A549 (cell line): ENCODE results near the gene CARD11. TPM values are rescaled to one million over a fixed set of nuclear protein-coding genes. Genes with fewer than 3 reads are reported as not detected.

Source experiments
- ATAC-seq, 2 experiments: fragments of 200-7000 bp in 1 of 2; fragments of >200 bp in 1 of 2; cut with Nextera tagmentation in 1 of 2; cut with Tn5 transposase in 1 of 2; 3 replicates each; pipeline versions ENCODE4 v1.8.0 to v1.9.1; 2018 to 2020; ENCODE audit warnings: mild to moderate bottlenecking in 1 of 2, moderate library complexity in 1 of 2
- CTCF ChIA-PET: fragments of 300-600 bp; sonication (Branson Sonifier 250); formaldehyde crosslinking; extraction: SDS; loops from one replicate; lab custom pipeline; 2021; ENCODE audit warnings: antibody characterized with exemption, inconsistent platforms; lab: Yijun Ruan, JAX
- POLR2A ChIA-PET: fragments of 350-600 bp; formaldehyde crosslinking; extraction: SDS; loops from one replicate; lab custom pipeline; 2021; ENCODE audit warnings: antibody characterized with exemption, inconsistent platforms; lab: Yijun Ruan, JAX
- DNase-seq, 2 experiments: peaks; one replicate each; pipeline versions ENCODE4 v3.0.0 to v3.0.0-alpha.2; 2011 to 2016; ENCODE audit warnings: low read depth in 1 of 2, low spot score in 1 of 2
- FAIRE-seq: peaks from 2 replicates; lab custom pipeline; 2011; peaks lifted over from hg19 to GRCh38; lab: Jason Lieb, UNC
- H3K27ac ChIP-seq, 2 experiments: fragments of >200 bp; sonication (Bioruptor Twin); formaldehyde crosslinking; 3 replicates each; pipeline ENCODE4 v1.5.1; 2016 to 2017
- H3K4me1 ChIP-seq: fragments of >200 bp; sonication (Bioruptor Twin); formaldehyde crosslinking; 3 replicates; pipeline ENCODE4 v1.6.1; 2016
- H3K4me2 ChIP-seq: fragments of >200 bp; sonication (Bioruptor Twin); formaldehyde crosslinking; 3 replicates; pipeline ENCODE4 v1.6.1; 2016
- H3K4me3 ChIP-seq: fragments of >200 bp; sonication (Bioruptor Twin); formaldehyde crosslinking; 3 replicates; pipeline ENCODE4 v1.5.1; 2016
- H3K9me3 ChIP-seq: fragments of >200 bp; sonication (Bioruptor Twin); formaldehyde crosslinking; 3 replicates; pipeline ENCODE4 v1.6.1; 2016
- BHLHE40 ChIP-seq: IDR thresholded peaks from 2 replicates; pipeline ENCODE4 v1.6.1; 2012; ENCODE audit warnings: low read depth, low read length, inconsistent platforms
- CBX2 ChIP-seq: fragments of 200-600 bp; sonication (generic); IDR thresholded peaks from 2 replicates; pipeline ENCODE4 v1.6.1; 2016; ENCODE audit warnings: low read depth, mild to moderate bottlenecking, borderline replicate concordance
- CEBPB ChIP-seq, 2 experiments: fragments of >200 bp in 1 of 2; sonication (Bioruptor Twin) in 1 of 2; formaldehyde crosslinking in 1 of 2; IDR thresholded peaks; 2 replicates each; pipeline ENCODE4 v1.6.1; 2012 to 2016
- EHMT2 ChIP-seq: fragments of 200-600 bp; sonication (generic); IDR thresholded peaks from 2 replicates; pipeline ENCODE4 v1.6.1; 2016; ENCODE audit warnings: antibody characterized with exemption, low read depth, mild to moderate bottlenecking, moderate library complexity
- FOSL2 ChIP-seq, 2 experiments: fragments of 450-650 bp in 1 of 2; fragments of >200 bp in 1 of 2; sonication (Bioruptor Twin) in 1 of 2; formaldehyde crosslinking; IDR thresholded peaks; 2 replicates each; pipeline versions ENCODE4 v1.5.0 to v1.6.1; 2016 to 2020; ENCODE audit warnings: mild to moderate bottlenecking in 1 of 2, moderate library complexity in 1 of 2
- GATA3 ChIP-seq: IDR thresholded peaks from 2 replicates; pipeline ENCODE4 v1.6.1; 2012; ENCODE audit warnings: borderline replicate concordance
- HDAC2 ChIP-seq: fragments of 200-600 bp; sonication (generic); IDR thresholded peaks from 2 replicates; pipeline ENCODE4 v1.6.1; 2016
- HES2 ChIP-seq: fragments of >200 bp; sonication (Bioruptor Twin); formaldehyde crosslinking; IDR thresholded peaks from 2 replicates; pipeline ENCODE4 v1.6.1; 2016
- HMGXB4 ChIP-seq: fragments of 250-450 bp; sonication (Bioruptor Pico); IDR thresholded peaks from 2 replicates; pipeline ENCODE4 v1.5.0; 2021; ENCODE audit warnings: mild to moderate bottlenecking, moderate library complexity, borderline replicate concordance
- JUN ChIP-seq, 2 experiments: fragments of >200 bp; sonication (Bioruptor Twin); formaldehyde crosslinking; IDR thresholded peaks; 2 replicates in 1 of 2; 3 replicates in 1 of 2; pipeline ENCODE4 v1.6.1; 2016 to 2017
- KDM1A ChIP-seq: fragments of 200-600 bp; sonication (generic); IDR thresholded peaks from 2 replicates; pipeline ENCODE4 v1.6.1; 2016; ENCODE audit warnings: low read depth, mild to moderate bottlenecking
- NFE2L2 ChIP-seq: fragments of 150-350 bp; conservative IDR thresholded peaks from 2 replicates; pipeline ENCODE4 v1.6.1; 2014; ENCODE audit warnings: low read length
- PHF8 ChIP-seq: fragments of 200-600 bp; sonication (generic); IDR thresholded peaks from 2 replicates; pipeline ENCODE4 v1.6.1; 2016; ENCODE audit warnings: low read depth, mild to moderate bottlenecking, antibody characterized with exemption, moderate library complexity, borderline replicate concordance
- POLR2A ChIP-seq: IDR thresholded peaks from 2 replicates; pipeline ENCODE4 v1.6.1; 2012; ENCODE audit warnings: mild to moderate bottlenecking, low read length
- RCOR1 ChIP-seq: fragments of 150-350 bp; IDR thresholded peaks from 2 replicates; pipeline ENCODE4 v1.6.1; 2014; ENCODE audit warnings: antibody characterized with exemption, low read length, low read depth
- RNF2 ChIP-seq: fragments of 200-600 bp; sonication (generic); IDR thresholded peaks from 2 replicates; pipeline ENCODE4 v1.6.1; 2016; ENCODE audit warnings: low read depth, mild to moderate bottlenecking, antibody characterized with exemption, moderate library complexity, borderline replicate concordance
- ZSCAN20 ChIP-seq: fragments of 250-450 bp; sonication (Bioruptor Pico); IDR thresholded peaks from 2 replicates; pipeline ENCODE4 v1.8.0; 2022; ENCODE audit warnings: mild to moderate bottlenecking, moderate library complexity
- WGBS: methylation state at CpG from one replicate; pipeline ENCODE4 v1.1.6; 2017; ENCODE audit errors: missing lambda C conversion rate; 5-methylcytosine and 5-hydroxymethylcytosine counted together
- polyA plus RNA-seq, 4 experiments: library from polyadenylated mRNA; depleted of rRNA in 3 of 4; stranded (reverse); fragments of >200 nt; fragmentation: RNase III in 1 of 4; extraction: RNeasy Plus Mini Kit Qiagen cat#74134 plus additional on column Dnase treatment in 1 of 4; gene quantifications; 2 replicates in 3 of 4; 3 replicates in 1 of 4; pipeline ENCODE4 v1.2.3, GENCODE V29; 2011 to 2017
- TF ChIP-seq, protein P1 (sequence below): fragments of 450-650 bp; IDR thresholded peaks from 2 replicates; pipeline ENCODE4 v1.6.1; 2014; ENCODE audit warnings: antibody characterized with exemption
- TF ChIP-seq, protein P2 (sequence below): fragments of >200 bp; sonication (Bioruptor Twin); formaldehyde crosslinking; IDR thresholded peaks from 3 replicates; pipeline ENCODE4 v1.5.1; 2016
- TF ChIP-seq, protein P3 (sequence below): IDR thresholded peaks from 2 replicates; pipeline ENCODE4 v1.6.1; 2012

Gene CARD11
- polyA plus RNA-seq, 2 of the 4 experiments (the other 2 are of a cell fraction): 0.48 to 1.1 TPM

GRCh38 chr7:2950578-2950977 lies 93.1 kb downstream of the CARD11 start:
- Histone ChIP-seq H3K27ac (no peak overlapping the region), H3K4me1 (no peaks in the 10 kb centered on the region), H3K4me2 (no peak overlapping the region), H3K9me3 (0 out of 3 replicates have a peak, but pooled peaks cover 2% of the 10 kb centered on the region), H3K4me3 (no peak overlapping the region)
- FAIRE-seq (no peak), DNase-seq (no peak), ATAC-seq (no peak)
- ChIA-PET POLR2A (no interaction called here), CTCF (no interaction called here)
- TF ChIP-seq POLR2A: no peak
- no peak for TF ChIP-seq EHMT2
- TF ChIP-seq HMGXB4 (CRISPR knock-in tag): no peak
- TF ChIP-seq KDM1A: no peak
- no peak for TF ChIP-seq PHF8
- TF ChIP-seq RCOR1: no peak
- TF ChIP-seq, protein P1, sequence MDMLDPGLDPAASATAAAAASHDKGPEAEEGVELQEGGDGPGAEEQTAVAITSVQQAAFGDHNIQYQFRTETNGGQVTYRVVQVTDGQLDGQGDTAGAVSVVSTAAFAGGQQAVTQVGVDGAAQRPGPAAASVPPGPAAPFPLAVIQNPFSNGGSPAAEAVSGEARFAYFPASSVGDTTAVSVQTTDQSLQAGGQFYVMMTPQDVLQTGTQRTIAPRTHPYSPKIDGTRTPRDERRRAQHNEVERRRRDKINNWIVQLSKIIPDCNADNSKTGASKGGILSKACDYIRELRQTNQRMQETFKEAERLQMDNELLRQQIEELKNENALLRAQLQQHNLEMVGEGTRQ: no peak
- no peak for TF ChIP-seq ZSCAN20 (CRISPR knock-in tag)
- no peak for TF ChIP-seq FOSL2 (IDR thresholded peaks at IDR 0.05)
- TF ChIP-seq FOSL2 (CRISPR knock-in tag; IDR thresholded peaks at IDR 0.05): no peak
- no peak for TF ChIP-seq HDAC2
- TF ChIP-seq, protein P2, sequence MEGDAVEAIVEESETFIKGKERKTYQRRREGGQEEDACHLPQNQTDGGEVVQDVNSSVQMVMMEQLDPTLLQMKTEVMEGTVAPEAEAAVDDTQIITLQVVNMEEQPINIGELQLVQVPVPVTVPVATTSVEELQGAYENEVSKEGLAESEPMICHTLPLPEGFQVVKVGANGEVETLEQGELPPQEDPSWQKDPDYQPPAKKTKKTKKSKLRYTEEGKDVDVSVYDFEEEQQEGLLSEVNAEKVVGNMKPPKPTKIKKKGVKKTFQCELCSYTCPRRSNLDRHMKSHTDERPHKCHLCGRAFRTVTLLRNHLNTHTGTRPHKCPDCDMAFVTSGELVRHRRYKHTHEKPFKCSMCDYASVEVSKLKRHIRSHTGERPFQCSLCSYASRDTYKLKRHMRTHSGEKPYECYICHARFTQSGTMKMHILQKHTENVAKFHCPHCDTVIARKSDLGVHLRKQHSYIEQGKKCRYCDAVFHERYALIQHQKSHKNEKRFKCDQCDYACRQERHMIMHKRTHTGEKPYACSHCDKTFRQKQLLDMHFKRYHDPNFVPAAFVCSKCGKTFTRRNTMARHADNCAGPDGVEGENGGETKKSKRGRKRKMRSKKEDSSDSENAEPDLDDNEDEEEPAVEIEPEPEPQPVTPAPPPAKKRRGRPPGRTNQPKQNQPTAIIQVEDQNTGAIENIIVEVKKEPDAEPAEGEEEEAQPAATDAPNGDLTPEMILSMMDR: no peak
- TF ChIP-seq NFE2L2: no peak
- TF ChIP-seq, protein P3, sequence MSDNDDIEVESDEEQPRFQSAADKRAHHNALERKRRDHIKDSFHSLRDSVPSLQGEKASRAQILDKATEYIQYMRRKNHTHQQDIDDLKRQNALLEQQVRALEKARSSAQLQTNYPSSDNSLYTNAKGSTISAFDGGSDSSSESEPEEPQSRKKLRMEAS: no peak
- TF ChIP-seq RNF2: no peak
- no peak for TF ChIP-seq HES2
- no peak for TF ChIP-seq GATA3
- TF ChIP-seq CEBPB (IDR thresholded peaks at IDR 0.05): no peak
- no peak for TF ChIP-seq CBX2

DNA sequence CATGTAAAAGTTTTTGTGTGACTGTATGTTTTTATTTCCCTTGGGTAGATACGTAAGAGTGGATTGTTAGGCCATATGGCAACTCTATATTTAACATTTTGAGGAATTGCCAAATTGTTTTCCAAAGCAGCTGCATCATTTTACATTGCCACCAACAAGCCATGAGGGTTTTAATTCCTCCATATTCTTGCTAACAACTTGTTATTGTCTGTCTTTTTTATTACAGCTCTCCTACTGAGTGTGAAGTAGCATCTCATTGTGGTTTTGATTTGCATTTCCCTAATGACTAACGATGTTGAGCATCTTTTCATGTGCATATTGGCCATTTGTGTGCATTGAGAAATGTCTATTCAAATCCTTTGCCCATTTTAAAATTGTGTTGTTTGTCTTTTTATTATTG lies 94.9 kb downstream of the CARD11 start:
- ATAC-seq (no peak), DNase-seq (no peak), FAIRE-seq (no peak)
- 45% methylated on average over 2 of the region's 2 CpGs for WGBS
- no peak overlapping the region for H3K4me3 ChIP-seq
- no peaks in the 10 kb centered on the region for H3K4me1 ChIP-seq
- CTCF ChIA-PET: no interaction called here
- H3K27ac ChIP-seq: no peak overlapping the region
- H3K9me3 ChIP-seq: 0 out of 3 replicates have a peak, but pooled peaks cover 2% of the 10 kb centered on the region
- no peak for TF ChIP-seq CBX2
- TF ChIP-seq BHLHE40: no peak
- no peak for TF ChIP-seq FOSL2 (IDR thresholded peaks at IDR 0.05)
- no peak for TF ChIP-seq FOSL2 (CRISPR knock-in tag; IDR thresholded peaks at IDR 0.05)
- no peak for TF ChIP-seq JUN (IDR thresholded peaks at IDR 0.05)
- TF ChIP-seq, all 56 proteins: peak for 0
- POLR2A ChIA-PET: no interaction called here
- H3K4me2 ChIP-seq: no peak overlapping the region
